ENCODE measurements around the gene MLST8. TPM values are rescaled to one million over a fixed set of nuclear protein-coding genes. Genes with fewer than 3 reads are reported as not detected.
A peak's percentile ranks its signal among the peaks of the same experiment; 100 is the strongest.
"Not testable (repeated sequence)": the region's sequence is repeated elsewhere in the genome, so short reads cannot be mapped to it uniquely, and the experiment has no call there.

Gene MLST8
- total RNA-seq, 2 experiments from 2014 or later: 22.9 to 26.4 TPM

- intact Hi-C loops (cut with DNase I, micrococcal nuclease): loop anchor here in 1 of 2 experiments (10.0 kb wide), 1 partner anchor 232 kb away; the partner anchor contains the start of gene NHERF2
- ChIA-PET CTCF (interaction anchor here (0.7 kb wide), 1 partner anchor 104 kb away, joined by 3 read pairs; no protein-coding TSS in a partner anchor), POLR2A (no interaction called here)
- H3K36me3 ChIP-seq (ENCODE audit: insufficient read depth, low read length): peaks cover 58% of the 10 kb centered on the region
- DNase-seq (no peak), ATAC-seq (ENCODE audit: poor library complexity) (no peak)
- H3K36me3 Mint-ChIP-seq (ENCODE audit: low read depth): peaks cover 91% of the 10 kb centered on the region
- H3K4me3 ChIP-seq (ENCODE audit: low read length): no peak overlapping the region
- no peaks in the 10 kb centered on the region for H3K27me3 ChIP-seq (ENCODE audit: control insufficient read depth in 1 of 2, insufficient read depth in 2 of 2, low read length in 2 of 2)
- TF ChIP-seq CTCF (IDR thresholded peaks at IDR 0.05): no peak
- peaks cover 4% of the 10 kb centered on the region for H3K4me1 ChIP-seq (ENCODE audit: insufficient read depth, low read length)
- H3K9me3 ChIP-seq (ENCODE audit: control insufficient read depth in 1 of 2, insufficient read depth in 1 of 2, low read length in 2 of 2): no peaks in the 10 kb centered on the region
- peaks cover 4% of the 10 kb centered on the region for H3K4me1 Mint-ChIP-seq (ENCODE audit: low read depth)
- no peaks in the 10 kb centered on the region for H3K27me3 Mint-ChIP-seq
- no peak overlapping the region for H3K4me3 Mint-ChIP-seq
- no peaks in the 10 kb centered on the region for H3K9me3 Mint-ChIP-seq
- peak overlapping the region; percentile 18 for H3K27ac Mint-ChIP-seq
- H3K27ac ChIP-seq (ENCODE audit: low read depth in 1 of 2, low read length in 2 of 2): no peak overlapping the region
These were observed 51.4 kb downstream of the MLST8 start for GRCh38 chr16:2256531-2257140.

- DNase-seq (no peak), ATAC-seq (ENCODE audit: poor library complexity) (no peak)
- no peak overlapping the region for H3K27ac ChIP-seq (ENCODE audit: low read depth in 1 of 2, low read length in 2 of 2)
- Mint-ChIP-seq H3K27ac (no peak overlapping the region), H3K4me1 (ENCODE audit: low read depth) (no peaks in the 10 kb centered on the region), H3K9me3 (no peaks in the 10 kb centered on the region), H3K27me3 (no peaks in the 10 kb centered on the region), H3K36me3 (ENCODE audit: low read depth) (peaks cover 95% of the 10 kb centered on the region), H3K4me3 (no peak overlapping the region)
- intact Hi-C loops (cut with DNase I, micrococcal nuclease): loop anchor here in 1 of 2 experiments (10.0 kb wide), 1 partner anchor 233 kb away; the partner anchor contains the start of gene NHERF2
- no peaks in the 10 kb centered on the region for H3K9me3 ChIP-seq (ENCODE audit: control insufficient read depth in 1 of 2, insufficient read depth in 1 of 2, low read length in 2 of 2)
- H3K4me1 ChIP-seq (ENCODE audit: insufficient read depth, low read length): no peaks in the 10 kb centered on the region
- H3K4me3 ChIP-seq (ENCODE audit: low read length): no peak overlapping the region
- H3K36me3 ChIP-seq (ENCODE audit: insufficient read depth, low read length): peaks cover 69% of the 10 kb centered on the region
- TF ChIP-seq CTCF (IDR thresholded peaks at IDR 0.05): no peak
- no peaks in the 10 kb centered on the region for H3K27me3 ChIP-seq (ENCODE audit: control insufficient read depth in 1 of 2, insufficient read depth in 2 of 2, low read length in 2 of 2)
- ChIA-PET POLR2A (no interaction called here), CTCF (no interaction called here)
These were observed 52.5 kb downstream of the MLST8 start for GRCh38 chr16:2257726-2258125.

GRCh38 chr16:2258530-2258929 is 53.3 kb downstream of the MLST8 start:
- H3K36me3 ChIP-seq (ENCODE audit: insufficient read depth, low read length): peaks cover 77% of the 10 kb centered on the region
- H3K4me1 ChIP-seq (ENCODE audit: insufficient read depth, low read length); H3K27me3 ChIP-seq (ENCODE audit: control insufficient read depth in 1 of 2, insufficient read depth in 2 of 2, low read length in 2 of 2); POLR2A ChIA-PET; CTCF ChIA-PET; DNase-seq; ATAC-seq (ENCODE audit: poor library complexity); H3K27me3 Mint-ChIP-seq; H3K27ac Mint-ChIP-seq; H3K4me3 Mint-ChIP-seq; H3K4me1 Mint-ChIP-seq (ENCODE audit: low read depth); H3K4me3 ChIP-seq (ENCODE audit: low read length); H3K27ac ChIP-seq (ENCODE audit: low read depth in 1 of 2, low read length in 2 of 2); H3K9me3 ChIP-seq (ENCODE audit: control insufficient read depth in 1 of 2, insufficient read depth in 1 of 2, low read length in 2 of 2); H3K9me3 Mint-ChIP-seq: not testable (repeated sequence)
- intact Hi-C loops (cut with DNase I, micrococcal nuclease): loop anchor here in 1 of 2 experiments (10.0 kb wide), 1 partner anchor 234 kb away; the partner anchor contains the start of gene NHERF2
- peaks cover 94% of the 10 kb centered on the region for H3K36me3 Mint-ChIP-seq (ENCODE audit: low read depth)

Other genes with a start within 250 kb of the MLST8 start
- 10 to 100 TPM; 40.7 to 41.1 TPM for gene NDUFB10, start 245.9 kb upstream of the MLST8 start, total RNA-seq
- gene RPS2, start 240.6 kb upstream of the MLST8 start, total RNA-seq: 1,000 to 10,000 TPM; 3,604 to 3,755 TPM
- not detected for gene RNF151, start 238.6 kb upstream of the MLST8 start, total RNA-seq
- 10 to 100 TPM; 12.7 to 15.5 TPM for gene TBL3, start 233.4 kb upstream of the MLST8 start, total RNA-seq
- gene NOXO1, start 224.0 kb upstream of the MLST8 start, total RNA-seq: under 1 TPM; 0.56 to 0.99 TPM
- 10 to 100 TPM; 14.5 TPM for gene GFER, start 221.3 kb upstream of the MLST8 start, total RNA-seq
- 1 to 10 TPM; 3.8 to 3.9 TPM for gene SYNGR3, start 215.5 kb upstream of the MLST8 start, total RNA-seq
- gene ZNF598, start 195.6 kb upstream of the MLST8 start, total RNA-seq: 10 to 100 TPM; 39.7 to 43.6 TPM
- under 1 TPM in 1 of 2 experiments, not detected in 1; 0.80 TPM for gene NPW, start 185.7 kb upstream of the MLST8 start, total RNA-seq
- 1 to 10 TPM; 1.9 to 2.0 TPM for gene NHERF2, start 178.6 kb upstream of the MLST8 start, total RNA-seq
- 1 to 10 TPM; 2.7 to 2.9 TPM for gene NTHL1, start 157.6 kb upstream of the MLST8 start, total RNA-seq
- 10 to 100 TPM; 83.0 to 85.0 TPM for gene TSC2, start 157.5 kb upstream of the MLST8 start, total RNA-seq
- gene PKD1, start 69.6 kb upstream of the MLST8 start, total RNA-seq: 10 to 100 TPM; 80.3 to 85.6 TPM
- not detected for gene RAB26, start 56.8 kb upstream of the MLST8 start, total RNA-seq
- 10 to 100 TPM; 19.9 to 24.0 TPM for gene TRAF7, start 49.7 kb upstream of the MLST8 start, total RNA-seq
- under 1 TPM in 1 of 2 experiments, not detected in 1; 0.06 TPM for gene CASKIN1, start 8.8 kb upstream of the MLST8 start, total RNA-seq
- gene BRICD5, start 5.4 kb downstream of the MLST8 start, total RNA-seq: 1 to 10 TPM; 4.2 to 5.0 TPM
- 1 to 10 TPM; 8.1 to 8.5 TPM for gene PGP, start 9.4 kb downstream of the MLST8 start, total RNA-seq
- gene E4F1, start 18.1 kb downstream of the MLST8 start, total RNA-seq: 10 to 100 TPM; 31.8 to 33.8 TPM
- under 1 TPM; 0.22 to 0.36 TPM for gene DNASE1L2, start 31.0 kb downstream of the MLST8 start, total RNA-seq
- 10 to 100 TPM; 10.1 to 12.5 TPM for gene ECI1, start 46.1 kb downstream of the MLST8 start, total RNA-seq
- gene RNPS1, start 62.7 kb downstream of the MLST8 start, total RNA-seq: 100 to 1,000 TPM; 211 to 214 TPM
- gene ABCA3, start 135.3 kb downstream of the MLST8 start, total RNA-seq: 1 to 10 TPM; 7.0 to 7.7 TPM
- gene CCNF, start 224.0 kb downstream of the MLST8 start, total RNA-seq: 1 to 10 TPM in 1 of 2 experiments, under 1 TPM in 1; 0.81 to 1.3 TPM